Measurements from ENCODE around the gene CCDC192.

- TF ChIP-seq CTCF (IDR thresholded peaks at IDR 0.05) (no peak), POLR2A (IDR thresholded peaks at IDR 0.05; ENCODE audit: low read depth) (no peak), POLR2AphosphoS5 (IDR thresholded peaks at IDR 0.05) (no peak)
Observed at GRCh38 chr5:127839496-127840197, 136.5 kb downstream of the CCDC192 start.

Data from esophagus muscularis mucosa (tissue), 3 donors.